K562 (cell line): Measurements from ENCODE around the gene EML2. TPM values are rescaled to one million over a fixed set of nuclear protein-coding genes. Genes with fewer than 3 reads are reported as not detected.

Source experiments
- HDAC3 ChIP-seq: fragments of 450-650 bp; IDR thresholded peaks from 2 replicates; pipeline ENCODE4 v1.6.1; 2018; ENCODE audit warnings: borderline replicate concordance, mild to moderate bottlenecking, moderate library complexity; ENCODE audit not compliant: partially characterized antibody
- MTA3 ChIP-seq: fragments of 450-650 bp; formaldehyde crosslinking; IDR thresholded peaks from 2 replicates; pipeline ENCODE4 v1.6.1; 2017; ENCODE audit warnings: mild to moderate bottlenecking, borderline replicate concordance
- SRSF9 ChIP-seq: fragments of 200-400 bp; formaldehyde crosslinking; IDR thresholded peaks from 2 replicates; pipeline ENCODE4 v1.6.1; 2017; ENCODE audit warnings: low read depth, low read length, borderline replicate concordance
- TFE3 ChIP-seq: fragments of 450-650 bp; formaldehyde crosslinking; IDR thresholded peaks from 2 replicates; pipeline ENCODE4 v1.4.0; 2020; ENCODE audit warnings: mild to moderate bottlenecking, mixed read lengths
- TSC22D4 ChIP-seq: fragments of 450-650 bp; IDR thresholded peaks from 2 replicates; pipeline ENCODE4 v1.6.1; 2016; ENCODE audit warnings: missing genetic modification characterization, missing biosample characterization, control low read depth
- U2AF1 ChIP-seq: fragments of 200-400 bp; formaldehyde crosslinking; optimal IDR thresholded peaks from 2 replicates; pipeline ENCODE3; 2017; ENCODE audit warnings: mild to moderate bottlenecking, low read depth, low read length, moderate library complexity
- ZNF121 ChIP-seq: sonication (generic); formaldehyde crosslinking; conservative IDR thresholded peaks from 2 replicates; pipeline ENCODE4 v1.8.0; 2022; ENCODE audit warnings: missing genetic modification reagents
- ZNF212 ChIP-seq: fragments of 450-650 bp; formaldehyde crosslinking; IDR thresholded peaks from 2 replicates; pipeline ENCODE4 v1.4.0; 2020; ENCODE audit warnings: mild to moderate bottlenecking
- ZNF23 ChIP-seq: fragments of 250-450 bp; sonication (Bioruptor Pico); IDR thresholded peaks from 2 replicates; pipeline ENCODE4 v1.4.0; 2020; ENCODE audit warnings: mild to moderate bottlenecking
- ZNF239 ChIP-seq: fragments of 250-450 bp; sonication (Bioruptor Pico); IDR thresholded peaks from 2 replicates; pipeline ENCODE4 v1.4.0; 2020; ENCODE audit warnings: mild to moderate bottlenecking
- ZNF24 ChIP-seq: fragments of 450-650 bp; IDR thresholded peaks from 2 replicates; pipeline ENCODE4 v1.6.1; 2016
- ZNF3 ChIP-seq: fragments of 250-450 bp; sonication (Bioruptor Pico); IDR thresholded peaks from 2 replicates; pipeline ENCODE4 v1.5.0; 2021; ENCODE audit warnings: mild to moderate bottlenecking, moderate library complexity
- ZNF778 ChIP-seq: fragments of 450-650 bp; formaldehyde crosslinking; IDR thresholded peaks from 2 replicates; pipeline ENCODE4 v1.4.0; 2020; ENCODE audit warnings: mild to moderate bottlenecking, moderate library complexity
- polyA plus RNA-seq, 8 experiments: library from polyadenylated mRNA; depleted of rRNA in 4 of 8; stranded (reverse) in 5 of 8; unstranded in 3 of 8; fragments of >200 nt; fragmentation: Nextera tagmentation in 2 of 8; fragmentation: Illumina TruSeq in 1 of 8; extraction: Ambion mirVana in 2 of 8; extraction: Trizol in 1 of 8; gene quantifications; 2 replicates each; pipeline versions ENCODE4 v1.2.1 to v1.2.3, GENCODE V29; 2011 to 2014; ENCODE audit warnings: inconsistent platforms in 1 of 8, missing spikeins in 1 of 8
- total RNA-seq, 7 experiments: library from RNA; depleted of rRNA in 6 of 7; stranded (reverse); fragments of >200 nt in 6 of 7; fragmentation: Illumina TruSeq in 2 of 7; extraction: Trizol in 2 of 7; gene quantifications; 2 replicates each; pipeline versions ENCODE4 v1.2.1 to v1.2.3, GENCODE V29; 2011 to 2021; ENCODE audit warnings: low replicate concordance in 1 of 7
- TF ChIP-seq, protein P1 (sequence below), 2 experiments: IDR thresholded peaks; 2 replicates each; pipeline ENCODE4 v1.6.1; 2012; ENCODE audit warnings: improper control_type of control experiment in 2 of 2, low read depth in 2 of 2, low read length in 2 of 2, borderline replicate concordance in 1 of 2
- TF ChIP-seq, protein P2 (sequence below), 2 experiments: fragments of 450-650 bp in 1 of 2; sonication (generic) in 1 of 2; formaldehyde crosslinking in 1 of 2; IDR thresholded peaks in 1 of 2; conservative IDR thresholded peaks in 1 of 2; 2 replicates each; pipeline versions ENCODE4 v1.6.1 to v1.8.1; 2016 to 2023; ENCODE audit warnings: mild to moderate bottlenecking in 2 of 2, moderate library complexity in 2 of 2, inconsistent platforms in 1 of 2, missing genetic modification reagents in 1 of 2
- TF ChIP-seq, protein P3 (sequence below): sonication (generic); formaldehyde crosslinking; IDR thresholded peaks from 2 replicates; pipeline ENCODE4 v1.8.1; 2023; ENCODE audit warnings: mild to moderate bottlenecking, missing genetic modification reagents
- TF ChIP-seq, protein P4 (sequence below): fragments of 450-650 bp; conservative IDR thresholded peaks from 2 replicates; pipeline ENCODE4 v1.6.1; 2016; ENCODE audit warnings: missing genetic modification characterization, low read depth, mild to moderate bottlenecking, control low read depth, missing compliant biosample characterization
- TF ChIP-seq, protein P5 (sequence below): fragments of 250-450 bp; sonication (Bioruptor Pico); IDR thresholded peaks from 2 replicates; pipeline ENCODE4 v1.8.0; 2022; ENCODE audit warnings: inconsistent platforms

The EML2 gene
- total and polyA plus RNA-seq, 9 of the 15 experiments (the other 6 are each of a cell fraction or from before 2014, with no cell fraction given): 2.6 to 69.6 (median 24.8) TPM

DNA sequence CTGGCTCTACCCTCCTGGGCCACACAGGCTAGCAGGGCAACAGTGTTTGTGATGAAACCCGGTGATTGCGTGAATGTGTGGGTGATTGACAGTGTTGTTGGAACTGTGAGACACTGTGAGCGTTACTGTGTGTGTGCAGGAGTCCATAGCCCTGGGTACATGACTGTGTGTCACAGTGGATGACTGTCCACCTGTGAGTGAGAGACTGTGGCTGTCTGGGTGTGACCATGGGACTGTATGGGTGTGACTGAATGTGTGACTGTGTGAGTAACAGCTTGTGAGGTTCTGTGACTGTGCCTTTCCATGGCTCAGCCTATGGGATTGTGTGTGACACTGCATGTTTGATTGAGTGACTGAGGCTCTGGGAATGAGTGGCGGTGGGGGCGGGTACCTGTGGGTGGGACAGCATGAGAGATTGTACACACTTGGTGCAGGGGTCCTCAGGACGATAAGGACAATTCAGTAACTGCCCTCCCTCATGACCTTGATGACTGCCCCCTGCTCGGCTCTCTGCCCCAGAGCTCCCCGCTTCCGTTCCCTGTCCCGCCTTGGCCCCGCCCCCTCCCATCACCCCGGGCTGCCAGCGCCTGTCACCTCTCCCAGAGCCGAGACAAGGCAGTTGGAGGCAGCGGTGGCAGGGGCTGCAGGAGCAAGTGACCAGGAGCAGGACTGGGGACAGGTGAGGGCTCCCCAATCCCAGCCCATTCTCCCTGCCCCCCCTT is 28.6 kb upstream of the EML2 start, which contains the start of gene GIPR (continued):
- TF ChIP-seq, protein P1, sequence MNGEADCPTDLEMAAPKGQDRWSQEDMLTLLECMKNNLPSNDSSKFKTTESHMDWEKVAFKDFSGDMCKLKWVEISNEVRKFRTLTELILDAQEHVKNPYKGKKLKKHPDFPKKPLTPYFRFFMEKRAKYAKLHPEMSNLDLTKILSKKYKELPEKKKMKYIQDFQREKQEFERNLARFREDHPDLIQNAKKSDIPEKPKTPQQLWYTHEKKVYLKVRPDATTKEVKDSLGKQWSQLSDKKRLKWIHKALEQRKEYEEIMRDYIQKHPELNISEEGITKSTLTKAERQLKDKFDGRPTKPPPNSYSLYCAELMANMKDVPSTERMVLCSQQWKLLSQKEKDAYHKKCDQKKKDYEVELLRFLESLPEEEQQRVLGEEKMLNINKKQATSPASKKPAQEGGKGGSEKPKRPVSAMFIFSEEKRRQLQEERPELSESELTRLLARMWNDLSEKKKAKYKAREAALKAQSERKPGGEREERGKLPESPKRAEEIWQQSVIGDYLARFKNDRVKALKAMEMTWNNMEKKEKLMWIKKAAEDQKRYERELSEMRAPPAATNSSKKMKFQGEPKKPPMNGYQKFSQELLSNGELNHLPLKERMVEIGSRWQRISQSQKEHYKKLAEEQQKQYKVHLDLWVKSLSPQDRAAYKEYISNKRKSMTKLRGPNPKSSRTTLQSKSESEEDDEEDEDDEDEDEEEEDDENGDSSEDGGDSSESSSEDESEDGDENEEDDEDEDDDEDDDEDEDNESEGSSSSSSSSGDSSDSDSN (IDR thresholded peaks at IDR 0.05; ENCODE audit: borderline replicate concordance in 1 of 2, low read depth in 2 of 2, low read length in 2 of 2): no peak; a peak in 1 of 4 replicates
- TF ChIP-seq, protein P2, sequence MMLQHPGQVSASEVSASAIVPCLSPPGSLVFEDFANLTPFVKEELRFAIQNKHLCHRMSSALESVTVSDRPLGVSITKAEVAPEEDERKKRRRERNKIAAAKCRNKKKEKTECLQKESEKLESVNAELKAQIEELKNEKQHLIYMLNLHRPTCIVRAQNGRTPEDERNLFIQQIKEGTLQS (IDR thresholded peaks at IDR 0.05): peak; percentile 50
- TF ChIP-seq, protein P2 (CRISPR knock-in tag; conservative IDR thresholded peaks at IDR 0.05): no peak
- TF ChIP-seq TFE3 (CRISPR knock-in tag) (no peak), ZNF239 (no peak), ZNF23 (CRISPR knock-in tag) (no peak), ZNF3 (CRISPR knock-in tag) (no peak), ZNF778 (CRISPR knock-in tag) (no peak), SRSF9 (no peak), TSC22D4 (tag) (no peak), MTA3 (peak; percentile 15; the same call in 1 of the 2 replicates), HDAC3 (no peak), ZNF24 (no peak), ZNF212 (no peak), U2AF1 (no peak), ZNF121 (CRISPR knock-in tag) (no peak)
- TF ChIP-seq, protein P3, sequence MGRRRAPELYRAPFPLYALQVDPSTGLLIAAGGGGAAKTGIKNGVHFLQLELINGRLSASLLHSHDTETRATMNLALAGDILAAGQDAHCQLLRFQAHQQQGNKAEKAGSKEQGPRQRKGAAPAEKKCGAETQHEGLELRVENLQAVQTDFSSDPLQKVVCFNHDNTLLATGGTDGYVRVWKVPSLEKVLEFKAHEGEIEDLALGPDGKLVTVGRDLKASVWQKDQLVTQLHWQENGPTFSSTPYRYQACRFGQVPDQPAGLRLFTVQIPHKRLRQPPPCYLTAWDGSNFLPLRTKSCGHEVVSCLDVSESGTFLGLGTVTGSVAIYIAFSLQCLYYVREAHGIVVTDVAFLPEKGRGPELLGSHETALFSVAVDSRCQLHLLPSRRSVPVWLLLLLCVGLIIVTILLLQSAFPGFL (CRISPR knock-in tag): no peak
- TF ChIP-seq, protein P4, sequence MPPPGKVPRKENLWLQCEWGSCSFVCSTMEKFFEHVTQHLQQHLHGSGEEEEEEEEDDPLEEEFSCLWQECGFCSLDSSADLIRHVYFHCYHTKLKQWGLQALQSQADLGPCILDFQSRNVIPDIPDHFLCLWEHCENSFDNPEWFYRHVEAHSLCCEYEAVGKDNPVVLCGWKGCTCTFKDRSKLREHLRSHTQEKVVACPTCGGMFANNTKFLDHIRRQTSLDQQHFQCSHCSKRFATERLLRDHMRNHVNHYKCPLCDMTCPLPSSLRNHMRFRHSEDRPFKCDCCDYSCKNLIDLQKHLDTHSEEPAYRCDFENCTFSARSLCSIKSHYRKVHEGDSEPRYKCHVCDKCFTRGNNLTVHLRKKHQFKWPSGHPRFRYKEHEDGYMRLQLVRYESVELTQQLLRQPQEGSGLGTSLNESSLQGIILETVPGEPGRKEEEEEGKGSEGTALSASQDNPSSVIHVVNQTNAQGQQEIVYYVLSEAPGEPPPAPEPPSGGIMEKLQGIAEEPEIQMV (tag): no peak
- TF ChIP-seq, protein P5, sequence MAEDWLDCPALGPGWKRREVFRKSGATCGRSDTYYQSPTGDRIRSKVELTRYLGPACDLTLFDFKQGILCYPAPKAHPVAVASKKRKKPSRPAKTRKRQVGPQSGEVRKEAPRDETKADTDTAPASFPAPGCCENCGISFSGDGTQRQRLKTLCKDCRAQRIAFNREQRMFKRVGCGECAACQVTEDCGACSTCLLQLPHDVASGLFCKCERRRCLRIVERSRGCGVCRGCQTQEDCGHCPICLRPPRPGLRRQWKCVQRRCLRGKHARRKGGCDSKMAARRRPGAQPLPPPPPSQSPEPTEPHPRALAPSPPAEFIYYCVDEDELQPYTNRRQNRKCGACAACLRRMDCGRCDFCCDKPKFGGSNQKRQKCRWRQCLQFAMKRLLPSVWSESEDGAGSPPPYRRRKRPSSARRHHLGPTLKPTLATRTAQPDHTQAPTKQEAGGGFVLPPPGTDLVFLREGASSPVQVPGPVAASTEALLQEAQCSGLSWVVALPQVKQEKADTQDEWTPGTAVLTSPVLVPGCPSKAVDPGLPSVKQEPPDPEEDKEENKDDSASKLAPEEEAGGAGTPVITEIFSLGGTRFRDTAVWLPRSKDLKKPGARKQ (CRISPR knock-in tag): no peak
